Transverse colon (tissue), 4 donors: ENCODE results near the gene NAP1L4. TPM values are rescaled to one million over a fixed set of nuclear protein-coding genes. Genes with fewer than 3 reads are reported as not detected.
A peak's percentile ranks its signal among the peaks of the same experiment; 100 is the strongest.

Experiments
- DNase-seq: peaks from one replicate; pipeline ENCODE4 v3.0.0-alpha.2; 2019
- H3K27ac ChIP-seq, 4 donors: fragments of 200-600 bp; sonication (generic); 2 replicates each; pipeline ENCODE4 v1.5.1; 2016 to 2018; ENCODE audit warnings: inconsistent platforms in 4 of 4
- H3K27me3 ChIP-seq: fragments of 200-600 bp; sonication (generic); 2 replicates; pipeline ENCODE4 v1.5.1; 2017; ENCODE audit warnings: inconsistent platforms
- H3K36me3 ChIP-seq, 4 donors: fragments of 200-600 bp; sonication (generic); 2 replicates each; pipeline ENCODE4 v1.5.1; 2017 to 2019; ENCODE audit warnings: inconsistent platforms in 4 of 4
- H3K4me1 ChIP-seq, 4 donors: fragments of 200-600 bp; sonication (generic); 2 replicates each; pipeline ENCODE4 v1.5.1; 2017 to 2020; ENCODE audit warnings: inconsistent platforms in 4 of 4
- H3K4me3 ChIP-seq, 4 donors: fragments of 200-600 bp; sonication (generic); 1 replicate in 1 of 4; 2 replicates in 3 of 4; pipeline versions ENCODE4 v1.5.1 to v1.6.1; 2017 to 2019; ENCODE audit warnings: inconsistent platforms in 4 of 4
- H3K9me3 ChIP-seq, 2 donors: fragments of 200-600 bp; sonication (generic); 2 replicates each; pipeline ENCODE4 v1.5.1; 2017 to 2019; ENCODE audit warnings: inconsistent platforms in 2 of 2
- CTCF ChIP-seq, 5 experiments: fragments of 200-600 bp in 3 of 5; fragments of 450-650 bp in 2 of 5; sonication (generic) in 3 of 5; IDR thresholded peaks; 1 replicate in 2 of 5; 2 replicates in 3 of 5; pipeline ENCODE4 v1.5.1; 2016 to 2017; ENCODE audit warnings: antibody characterized with exemption in 5 of 5, inconsistent platforms in 3 of 5, mild to moderate bottlenecking in 2 of 5, moderate library complexity in 1 of 5
- EP300 ChIP-seq: sonication (generic); formaldehyde crosslinking; IDR thresholded peaks from one replicate; pipeline ENCODE4 v1.6.1; 2017; ENCODE audit warnings: antibody characterized with exemption, low read depth
- POLR2A ChIP-seq: fragments of 450-650 bp; IDR thresholded peaks from one replicate; pipeline ENCODE4 v1.6.1; 2016; ENCODE audit warnings: antibody characterized with exemption, mild to moderate bottlenecking, moderate library complexity
- POLR2AphosphoS5 ChIP-seq, 3 donors: sonication (generic); formaldehyde crosslinking; IDR thresholded peaks; one replicate each; pipeline ENCODE4 v1.6.1; 2016; ENCODE audit warnings: antibody characterized with exemption in 3 of 3
- WGBS, 2 donors: methylation state at CpG; one replicate each; pipeline ENCODE4 v1.1.5; 2018; ENCODE audit warnings: low coverage in 1 of 2; 5-methylcytosine and 5-hydroxymethylcytosine counted together
- in situ Hi-C, 4 donors: fragments of 200-750 bp; cut with MboI; loops; one replicate each; pipeline versions ENCODE4 v1.15.0 to v1.15.1; 2017; ENCODE audit warnings: low sequenced_read_pairs in 3 of 4, low pct_ligation_motif_present in 1 of 4, low pct_unique_long_range_greater_than_20kb in 1 of 4
- intact Hi-C: fragments of 100-400 bp; cut with DNase I; formaldehyde crosslinking; loops from one replicate; pipeline ENCODE4 v1.15.1; 2023; ENCODE audit warnings: low total_unique reads
- total RNA-seq, 4 donors: library from RNA; depleted of rRNA; stranded (reverse); fragments of >200 nt; gene quantifications; one replicate each; pipeline ENCODE4 v1.1.0, GENCODE V29; 2016

The NAP1L4 gene
- total RNA-seq, 4 donors from 2014 or later = 63.6 to 140 (median 111) TPM

- Histone ChIP-seq H3K27me3 (no peaks in the 10 kb centered on the region), H3K4me1 (no peaks in the 10 kb centered on the region), H3K27ac (no peak overlapping the region), H3K4me3 (no peak overlapping the region), H3K36me3 (peaks cover 0 to 50% (median 13%) of the 10 kb centered on the region in 4 donors), H3K9me3 (no peaks in the 10 kb centered on the region)
- intact Hi-C loops (no loop called here), in situ Hi-C loops (loop anchor here in 1 of 4 donors (10.0 kb wide), 1 partner anchor 48 kb away; no protein-coding TSS in a partner anchor)
- TF ChIP-seq POLR2AphosphoS5 (IDR thresholded peaks at IDR 0.05) (no peak), EP300 (no peak), CTCF (IDR thresholded peaks at IDR 0.05) (no peak), POLR2A (no peak)
- DNase-seq = no peak
- 73 to 84% methylated on average over 4 to 6 of the region's 6 CpGs for WGBS, 2 donors
Observed at GRCh38 chr11:2976294-2977063, 15.7 kb downstream of the NAP1L4 start.

- no peak for DNase-seq
- Histone ChIP-seq H3K27ac (no peak overlapping the region), H3K4me1 (no peaks in the 10 kb centered on the region), H3K27me3 (no peaks in the 10 kb centered on the region), H3K4me3 (no peak overlapping the region), H3K9me3 (no peaks in the 10 kb centered on the region), H3K36me3 (peaks cover 0 to 59% (median 17%) of the 10 kb centered on the region in 4 donors)
- intact Hi-C loops = no loop called here
- no peak for TF ChIP-seq POLR2AphosphoS5 (IDR thresholded peaks at IDR 0.05)
- no peak for TF ChIP-seq POLR2A
- TF ChIP-seq EP300 = no peak
- TF ChIP-seq CTCF (IDR thresholded peaks at IDR 0.05) = peak; percentile 17 to 44 (median 34)
- 86 to 93% methylated on average over 4 of the region's 4 CpGs for WGBS, 2 donors
- in situ Hi-C loops = loop anchor here in 1 of 4 donors (10.0 kb wide), 1 partner anchor 49 kb away; no protein-coding TSS in a partner anchor
Observed at GRCh38 chr11:2975594-2975993, 16.5 kb downstream of the NAP1L4 start.

- H3K9me3 ChIP-seq = no peaks in the 10 kb centered on the region
- H3K27me3 ChIP-seq = no peaks in the 10 kb centered on the region
- WGBS, 2 donors = 84 to 94% methylated on average over 3 of the region's 3 CpGs
- DNase-seq = no peak
- intact Hi-C loops (no loop called here), in situ Hi-C loops (loop anchor here in 1 of 4 donors (10.0 kb wide), 1 partner anchor 51 kb away; no protein-coding TSS in a partner anchor)
- no peak overlapping the region for H3K27ac ChIP-seq
- TF ChIP-seq POLR2A (no peak), POLR2AphosphoS5 (IDR thresholded peaks at IDR 0.05) (no peak), EP300 (no peak), CTCF (IDR thresholded peaks at IDR 0.05) (no peak)
- H3K4me1 ChIP-seq = no peaks in the 10 kb centered on the region
- no peak overlapping the region for H3K4me3 ChIP-seq
- H3K36me3 ChIP-seq = peaks cover 0 to 72% (median 23%) of the 10 kb centered on the region in 4 donors
Observed at GRCh38 chr11:2974272-2974671, 17.9 kb downstream of the NAP1L4 start.

- Histone ChIP-seq H3K36me3 (peaks cover 0 to 82% (median 30%) of the 10 kb centered on the region in 4 donors), H3K4me1 (no peaks in the 10 kb centered on the region), H3K27me3 (no peaks in the 10 kb centered on the region), H3K4me3 (no peak overlapping the region), H3K9me3 (no peaks in the 10 kb centered on the region), H3K27ac (no peak overlapping the region)
- no peak for TF ChIP-seq POLR2A
- no peak for TF ChIP-seq CTCF (IDR thresholded peaks at IDR 0.05)
- no peak for TF ChIP-seq EP300
- no peak for TF ChIP-seq POLR2AphosphoS5 (IDR thresholded peaks at IDR 0.05)
- intact Hi-C loops (no loop called here), in situ Hi-C loops (no loop called here)
- 71 to 73% methylated on average over 6 of the region's 6 CpGs for WGBS, 2 donors
- no peak for DNase-seq
Observed at GRCh38 chr11:2968341-2968900, 23.7 kb downstream of the NAP1L4 start.
